GM19452 (cell line): Measurements from ENCODE around the gene SPIRE2.
"Not testable (repeated sequence)": the region's sequence is repeated elsewhere in the genome, so short reads cannot be mapped to it uniquely, and the experiment has no call there.

Source experiments
- ATAC-seq: cut with Tn5 transposase; IDR thresholded peaks from one replicate; pipeline ENCODE4 v1.9.1; 2021; ENCODE audit not compliant: unreplicated experiment

The SPIRE2 gene

DNA sequence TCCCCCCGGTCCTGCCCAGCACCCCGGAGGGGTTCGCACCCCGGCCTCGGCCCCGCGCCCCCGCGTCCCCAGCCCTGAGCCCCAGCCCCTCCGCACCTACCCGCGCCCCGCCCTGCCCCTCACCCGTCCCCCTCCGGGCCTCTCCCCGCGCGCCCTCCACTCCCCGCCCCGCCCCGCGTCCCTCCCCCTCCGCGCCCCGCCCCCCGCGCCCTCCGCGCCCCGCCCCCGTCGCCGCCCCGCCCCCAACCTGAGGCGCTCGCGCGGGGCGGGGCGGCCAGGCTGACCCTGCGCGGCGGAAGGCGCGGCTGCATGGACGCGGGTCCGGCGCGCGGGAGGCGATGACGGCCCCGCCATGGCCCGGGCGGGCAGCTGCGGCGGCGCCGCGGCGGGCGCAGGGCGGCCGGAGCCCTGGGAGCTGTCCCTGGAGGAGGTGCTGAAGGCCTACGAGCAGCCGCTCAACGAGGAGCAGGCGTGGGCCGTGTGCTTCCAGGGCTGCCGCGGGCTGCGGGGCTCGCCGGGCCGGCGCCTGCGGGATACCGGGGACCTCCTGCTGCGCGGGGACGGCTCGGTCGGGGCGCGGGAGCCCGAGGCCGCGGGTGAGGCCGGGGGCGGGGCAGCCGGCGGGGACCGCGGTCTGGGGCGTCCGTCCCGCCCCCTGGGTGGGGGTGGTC is at the start of gene SPIRE2:
SPIRE2 (plus strand) TSS at position 277 of the 671 bp plus-strand sequence; CDS start at position 353, 76 bp downstream.
- ATAC-seq, result no peak

DNA sequence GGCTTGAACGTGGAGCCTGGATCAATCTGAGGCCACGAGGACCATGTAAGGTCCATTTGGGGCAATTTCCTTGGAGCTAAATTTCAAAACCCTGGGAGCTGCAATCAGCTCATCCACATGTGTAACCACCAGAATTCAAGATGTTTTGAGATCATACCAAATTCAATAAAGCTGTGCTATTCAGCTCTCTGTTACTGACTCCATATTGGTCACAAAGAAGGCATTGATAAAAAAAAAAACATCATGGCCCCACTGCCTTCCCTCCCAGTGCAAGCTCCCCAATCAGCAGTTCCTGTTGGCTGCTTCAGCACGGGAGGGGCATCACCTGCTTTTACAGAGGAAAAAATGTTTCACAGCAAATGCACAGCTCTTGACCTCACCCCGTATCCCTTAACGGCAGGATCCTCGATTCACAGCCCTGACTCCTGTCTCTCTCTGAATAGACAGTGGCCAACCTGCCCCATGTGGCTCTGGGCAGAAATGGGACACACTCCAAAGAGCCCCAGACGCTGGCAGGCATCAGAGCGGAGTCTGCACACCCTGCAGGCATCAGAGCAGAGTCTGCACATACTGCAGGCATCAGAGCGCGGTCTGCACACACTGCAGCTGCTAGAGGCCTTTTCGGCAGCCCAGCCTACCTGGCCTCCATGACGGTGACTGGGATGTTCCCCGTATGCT is 48.9 kb upstream of the SPIRE2 start:
- ATAC-seq, result no peak

- ATAC-seq, result no peak
Observed at GRCh38 chr16:89779909-89780305, 48.4 kb upstream of the SPIRE2 start.

- ATAC-seq, result no peak
Observed at GRCh38 chr16:89782489-89782888, 45.8 kb upstream of the SPIRE2 start.

- not testable (repeated sequence) for ATAC-seq
Observed at GRCh38 chr16:89783952-89784351, 44.3 kb upstream of the SPIRE2 start.

- ATAC-seq, result no peak
Observed at GRCh38 chr16:89784406-89784805, 43.9 kb upstream of the SPIRE2 start.

- ATAC-seq, result no peak
Observed at GRCh38 chr16:89785523-89786155, 42.6 kb upstream of the SPIRE2 start.

DNA sequence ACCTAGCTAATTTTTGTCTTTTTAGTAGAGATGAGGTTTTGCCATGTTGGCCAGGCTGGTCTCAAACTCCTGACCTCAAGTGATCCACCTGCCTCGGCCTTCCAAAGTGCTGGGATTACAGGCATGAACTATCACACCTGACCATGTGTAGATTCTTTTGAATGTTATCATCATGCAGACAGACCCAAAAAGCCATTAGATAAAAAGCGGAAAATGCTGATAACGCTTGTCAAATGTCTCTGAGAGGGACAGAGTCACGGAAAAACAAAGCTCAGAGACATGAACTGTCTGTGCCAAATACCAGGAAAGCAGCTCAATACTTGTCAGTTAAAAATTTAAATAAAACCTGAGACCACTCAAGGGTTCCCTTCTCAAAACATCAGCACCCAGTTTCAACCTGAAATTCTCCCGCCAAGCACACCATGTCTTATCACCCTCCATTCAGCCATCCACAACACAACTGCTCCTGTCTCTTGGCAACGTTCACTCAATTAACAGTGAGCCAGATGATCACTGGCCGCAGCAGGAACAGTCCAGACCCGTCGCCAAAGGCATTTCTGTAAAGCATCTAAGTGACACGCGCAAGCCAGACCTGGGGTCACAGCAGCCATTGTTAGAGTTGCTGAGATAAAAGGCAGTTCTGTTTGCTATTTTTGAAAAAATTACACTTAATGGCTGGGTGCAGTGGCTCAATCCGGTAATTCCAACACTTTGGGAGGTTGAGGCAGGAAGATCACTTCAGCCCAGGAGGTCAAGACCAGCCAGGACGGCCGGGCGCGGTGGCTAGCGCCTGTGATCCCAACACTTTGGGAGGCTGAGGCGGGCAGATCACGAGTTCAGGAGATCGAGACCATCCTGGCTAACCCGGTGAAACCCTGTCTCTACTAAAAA is 41.6 kb upstream of the SPIRE2 start:
- no peak for ATAC-seq

- no peak for ATAC-seq
Observed at GRCh38 chr16:89787365-89787805, 40.9 kb upstream of the SPIRE2 start.

DNA sequence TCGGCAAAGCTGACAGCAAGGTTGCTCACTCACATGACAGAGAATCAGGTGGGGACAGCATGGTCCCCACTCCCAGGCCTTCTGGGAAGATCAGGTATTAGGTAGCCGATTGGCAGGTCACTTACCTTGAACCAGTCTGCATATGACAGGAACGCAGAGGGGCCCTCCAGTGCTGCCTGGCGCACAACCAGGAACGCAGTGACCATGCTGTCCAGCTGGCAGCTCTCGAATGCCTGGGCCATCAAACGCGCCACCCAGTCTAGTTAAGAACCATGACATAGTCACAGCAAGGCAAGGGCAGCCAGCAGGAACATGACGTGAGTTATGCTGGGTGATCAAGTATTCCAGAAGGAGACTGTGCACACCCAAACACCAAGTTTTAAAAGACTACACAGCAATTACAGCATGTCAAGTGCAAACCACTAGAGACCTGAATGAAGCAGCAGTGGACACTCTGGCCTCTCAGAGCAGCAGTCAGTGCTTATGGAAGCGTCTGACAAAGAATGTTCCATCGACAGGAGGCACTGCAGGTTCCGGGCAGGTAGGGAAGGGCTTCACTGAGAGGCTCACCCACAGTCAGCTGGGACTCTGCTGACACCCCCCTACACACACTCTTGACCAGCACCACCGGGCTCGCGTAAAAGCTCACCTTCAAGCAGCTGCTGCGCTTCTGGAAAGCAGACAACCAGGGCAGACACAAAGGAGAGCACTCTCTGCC is 36.8 kb upstream of the SPIRE2 start:
- ATAC-seq, result no peak

DNA sequence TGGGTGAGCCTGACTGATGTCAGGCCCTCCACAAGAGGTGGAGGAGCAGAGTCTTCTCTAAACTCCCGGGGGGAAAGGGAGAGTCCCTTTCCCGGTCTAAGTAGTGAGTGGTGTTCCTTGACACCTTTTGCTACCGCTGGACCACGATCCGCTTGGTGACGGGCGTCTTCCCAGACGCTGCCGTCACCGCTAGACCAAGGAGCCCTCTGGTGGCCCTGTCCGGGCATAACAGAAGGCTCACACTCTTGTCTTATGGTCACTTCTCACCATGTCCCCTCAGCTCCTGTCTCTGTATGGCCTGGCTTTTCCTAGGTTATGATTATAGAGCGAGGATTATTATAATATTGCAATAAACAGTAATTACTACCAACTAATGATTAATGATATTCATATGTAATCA is 35.2 kb upstream of the SPIRE2 start:
- not testable (repeated sequence) for ATAC-seq

GRCh38 chr16:89793955-89794354 is 34.3 kb upstream of the SPIRE2 start:
- ATAC-seq, result no peak

GRCh38 chr16:89795676-89796075 is 32.6 kb upstream of the SPIRE2 start:
- no peak for ATAC-seq

DNA sequence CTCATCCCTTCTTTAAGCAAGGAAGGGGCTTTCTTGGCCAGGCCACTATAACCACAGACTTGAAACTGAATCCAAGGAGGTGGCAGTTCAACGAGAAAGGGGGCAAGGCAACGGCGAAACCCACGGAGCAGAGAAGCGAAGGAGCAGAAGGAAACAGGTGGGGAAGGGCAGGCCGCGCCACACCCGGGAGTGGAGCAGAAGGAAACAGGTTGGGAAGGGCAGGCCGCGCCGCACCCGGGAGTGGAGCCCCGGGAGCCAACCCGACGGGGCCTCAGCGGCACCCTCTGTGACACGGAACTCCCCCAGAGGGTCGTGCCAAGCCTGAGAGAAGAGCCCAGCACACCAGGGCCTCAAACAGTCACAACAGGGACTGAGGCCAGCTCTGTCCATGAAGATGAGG is 32.2 kb upstream of the SPIRE2 start:
- ATAC-seq, result no peak

DNA sequence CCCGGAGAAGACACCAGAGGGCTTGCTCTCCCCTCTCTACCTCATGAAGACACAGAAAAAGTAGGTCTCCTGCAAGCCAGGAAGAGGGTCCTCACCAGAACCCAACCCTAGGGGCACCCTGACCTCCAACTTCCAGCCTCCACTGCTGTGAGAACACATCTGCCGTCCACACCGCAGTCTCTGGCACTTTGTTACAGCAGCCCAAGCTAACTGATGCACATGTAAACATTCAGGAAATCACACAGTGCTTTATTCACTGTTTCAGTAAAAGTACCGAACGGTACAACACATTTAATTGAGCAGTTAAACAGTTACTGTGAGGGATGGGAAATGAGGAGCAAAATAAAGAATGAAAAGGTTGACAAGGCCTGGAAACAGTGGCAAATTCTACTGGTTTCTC is 30.1 kb upstream of the SPIRE2 start:
- no peak for ATAC-seq

DNA sequence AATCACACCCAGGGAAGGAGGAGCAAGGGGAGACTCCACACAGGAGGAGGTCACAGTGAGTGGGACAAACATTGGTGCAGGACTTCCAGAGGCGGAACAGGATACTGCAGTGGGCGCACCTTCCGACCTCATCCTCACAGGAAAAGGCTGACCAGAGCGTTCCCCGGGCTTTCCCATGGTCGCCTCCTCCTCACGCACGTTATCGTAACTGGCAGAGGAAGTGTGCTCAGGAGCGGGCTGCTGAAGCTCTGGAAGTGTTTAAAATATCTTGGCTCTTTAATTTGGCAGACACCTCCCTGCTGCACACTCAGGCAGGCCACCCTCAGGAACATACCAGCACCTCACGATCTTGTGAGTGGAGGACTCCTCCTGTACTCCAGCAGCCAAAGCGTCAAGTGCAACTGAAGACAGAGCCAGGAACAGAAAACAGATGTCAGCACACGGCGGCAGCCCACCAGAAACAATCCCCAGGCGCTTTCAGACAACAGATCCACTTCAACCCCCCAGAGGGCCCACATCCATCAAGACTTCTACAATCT is 29.4 kb upstream of the SPIRE2 start:
- no peak for ATAC-seq

GRCh38 chr16:89801800-89802199 is 26.5 kb upstream of the SPIRE2 start:
- ATAC-seq, result no peak

GRCh38 chr16:89805136-89805905 is 23.0 kb upstream of the SPIRE2 start:
- no peak for ATAC-seq

- ATAC-seq, result not testable (repeated sequence)
Observed at GRCh38 chr16:89806589-89807193, 21.6 kb upstream of the SPIRE2 start.
